SH-SY5Y (cell line): ENCODE data around the gene MEX3D.

Source experiments
- GATA2 ChIP-seq: IDR thresholded peaks from 2 replicates; pipeline ENCODE4 v1.6.1; 2011; ENCODE audit warnings: mild to moderate bottlenecking, low read depth, low read length
- GATA3 ChIP-seq: IDR thresholded peaks from 2 replicates; pipeline ENCODE4 v1.6.1; 2011; ENCODE audit warnings: low read depth, mild to moderate bottlenecking, low read length, moderate library complexity

DNA sequence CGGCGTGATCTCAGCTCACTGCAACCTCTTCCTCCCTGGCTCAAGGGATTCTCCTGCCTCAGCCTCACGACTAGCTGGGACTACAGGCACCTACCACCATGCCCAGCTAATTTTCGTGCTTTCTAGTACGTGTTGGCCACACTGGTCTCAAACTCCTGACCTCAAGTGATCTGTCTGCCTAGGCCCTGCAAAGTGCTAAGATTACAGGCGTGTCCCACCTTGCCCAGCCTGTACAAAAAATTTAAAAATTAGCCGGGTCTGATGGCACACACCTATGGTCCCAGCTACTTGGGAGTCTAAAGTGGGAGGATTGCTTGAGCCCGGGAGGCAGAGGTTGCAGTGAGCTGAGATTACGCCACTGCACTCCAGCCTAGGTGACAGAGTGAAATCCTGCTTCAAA lies 4.7 kb upstream of the MEX3D start:
- TF ChIP-seq GATA3 (no peak), GATA2 (no peak)
